T-helper 1 cell (primary cell): Measurements from ENCODE around the gene HS3ST2.
A peak's percentile ranks its signal among the peaks of the same experiment; 100 is the strongest.
"Not testable (repeated sequence)": the region's sequence is repeated elsewhere in the genome, so short reads cannot be mapped to it uniquely, and the experiment has no call there.

ENCODE experiments used
- DNase-seq, 5 donors: peaks; one replicate each; pipeline ENCODE4 v3.0.0-alpha.2; 2012 to 2020

The HS3ST2 gene

DNA sequence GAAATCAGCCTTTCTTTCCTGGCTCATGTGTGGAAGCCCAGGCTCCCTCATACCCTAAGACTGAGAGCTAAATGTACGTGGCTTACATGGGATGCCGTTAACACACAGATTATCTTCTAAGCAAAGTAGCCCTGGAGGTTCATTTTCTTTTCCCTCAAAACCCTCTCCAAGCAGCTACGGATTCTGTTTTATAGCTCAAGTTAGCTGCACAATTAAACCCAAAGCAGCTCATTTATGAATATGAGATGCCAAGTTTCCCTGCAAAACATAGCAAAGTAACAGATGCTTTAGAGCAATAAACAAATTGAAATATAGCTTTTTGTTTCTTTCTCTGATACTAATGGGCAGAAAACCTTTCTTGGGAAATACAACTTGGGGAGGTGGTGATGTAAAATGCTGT is 72.0 kb downstream of the HS3ST2 start:
- no peak for DNase-seq

DNA sequence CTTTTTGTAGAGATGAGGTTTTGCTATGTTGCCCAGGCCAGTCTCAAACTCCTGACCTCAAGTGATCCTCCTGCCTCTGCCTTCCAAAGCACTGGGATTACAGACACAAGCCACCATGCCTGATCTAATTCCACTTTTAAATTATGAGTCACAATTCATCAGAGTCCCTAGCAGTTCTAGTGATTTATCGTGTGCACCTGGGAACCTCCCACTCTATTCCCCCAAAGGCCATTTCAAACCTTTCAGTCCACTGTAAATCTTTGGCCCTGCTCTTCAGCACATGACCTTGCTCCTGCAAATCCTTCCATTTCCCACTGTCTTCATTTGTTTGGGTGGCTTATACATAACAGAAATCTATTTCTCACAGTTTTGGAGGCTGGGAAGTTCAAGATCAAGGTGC is 73.0 kb downstream of the HS3ST2 start:
- DNase-seq: no peak

DNA sequence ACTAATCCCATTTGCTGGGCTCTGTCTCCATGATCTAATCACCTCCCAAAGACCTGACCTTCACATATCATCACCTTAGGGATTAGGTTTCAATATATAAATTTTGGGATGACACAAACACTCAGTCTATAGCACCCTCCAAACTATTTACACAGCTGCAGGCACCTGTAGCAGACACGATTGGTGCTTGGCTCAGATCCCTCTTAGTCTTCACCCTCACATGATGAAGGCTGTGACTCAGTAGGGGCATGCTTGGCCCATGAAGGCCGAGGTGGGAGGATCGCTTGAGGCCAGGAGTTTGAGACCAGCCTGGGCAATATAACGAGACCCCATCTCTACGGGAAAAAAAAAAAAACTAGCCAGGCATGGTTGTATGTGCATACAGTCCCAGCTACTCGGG is 73.5 kb downstream of the HS3ST2 start:
- DNase-seq: no peak

DNA sequence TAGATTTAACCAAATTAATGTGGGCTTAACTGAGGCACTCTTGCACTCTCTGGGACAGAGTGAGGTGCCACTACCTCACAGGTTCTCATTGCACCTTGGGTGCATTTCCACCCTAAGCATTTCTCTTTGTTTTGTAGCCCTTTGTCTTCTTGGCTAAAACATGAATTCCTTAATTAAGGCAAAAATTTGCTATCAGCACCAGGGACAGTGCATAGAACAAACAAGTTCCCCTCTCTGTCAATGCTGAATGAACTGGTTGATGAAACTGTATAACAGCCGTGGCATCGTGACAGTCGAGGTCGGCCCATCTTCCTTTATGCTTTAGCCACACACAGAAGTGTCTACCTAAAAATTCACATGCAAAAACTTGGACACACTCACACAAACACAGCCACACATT is 74.8 kb downstream of the HS3ST2 start:
- DNase-seq: no peak

DNA sequence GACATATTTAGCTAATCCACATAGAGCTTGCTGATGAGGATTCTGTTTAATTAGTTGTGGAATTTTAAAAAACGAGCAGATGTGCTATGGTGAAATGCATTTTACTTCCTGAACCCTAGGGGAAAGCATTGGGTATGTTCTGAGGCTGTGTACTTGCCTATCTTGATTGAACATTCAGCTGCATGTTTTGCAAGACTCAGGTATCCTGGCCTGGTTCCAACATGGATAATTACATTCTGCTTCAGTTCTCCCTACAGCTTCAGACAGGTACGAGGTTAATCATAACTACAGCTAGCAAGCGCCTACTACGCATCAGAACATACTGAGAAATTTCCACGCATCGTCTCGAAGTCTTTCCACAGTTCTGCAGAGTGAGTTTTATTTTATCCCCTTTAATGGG is 77.0 kb downstream of the HS3ST2 start:
- DNase-seq: no peak

DNA sequence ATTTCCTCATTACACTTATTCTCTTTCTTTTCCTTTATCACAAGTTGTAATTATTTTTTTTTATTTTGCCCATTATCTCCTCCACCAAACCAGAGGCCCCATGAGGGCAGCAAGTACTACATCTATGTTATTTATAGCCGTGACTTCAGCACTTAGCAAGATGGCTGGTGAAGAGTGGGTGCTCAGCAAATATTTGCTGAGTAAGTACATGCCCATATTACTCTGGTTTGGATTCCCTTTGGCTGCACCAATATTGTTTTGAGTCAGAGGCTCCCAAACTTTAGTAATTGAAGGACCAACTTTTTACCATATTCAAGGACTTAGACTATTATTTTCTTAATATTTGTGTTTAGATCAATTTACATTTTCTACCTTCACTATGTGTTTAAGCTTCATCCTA is 83.2 kb downstream of the HS3ST2 start:
- DNase-seq: no peak

DNA sequence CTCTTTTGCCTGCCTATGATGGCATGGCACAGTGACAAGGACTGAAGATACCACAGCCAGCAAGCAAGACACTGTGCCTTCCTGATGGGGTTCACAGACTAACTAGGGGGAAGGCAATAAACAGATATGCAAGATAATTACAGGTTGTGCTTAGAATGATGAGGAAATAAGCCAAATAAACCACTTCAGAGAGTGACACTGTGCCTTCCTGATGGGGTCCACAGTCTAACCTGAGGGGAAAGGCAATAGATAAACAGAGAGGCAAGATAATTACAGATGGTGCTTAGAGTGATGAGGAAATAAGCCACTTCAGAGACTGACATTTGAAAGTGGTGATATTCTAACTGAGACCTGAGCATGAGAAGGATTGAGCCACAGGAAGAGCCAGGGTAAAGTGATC is 84.2 kb downstream of the HS3ST2 start:
- no peak for DNase-seq

DNA sequence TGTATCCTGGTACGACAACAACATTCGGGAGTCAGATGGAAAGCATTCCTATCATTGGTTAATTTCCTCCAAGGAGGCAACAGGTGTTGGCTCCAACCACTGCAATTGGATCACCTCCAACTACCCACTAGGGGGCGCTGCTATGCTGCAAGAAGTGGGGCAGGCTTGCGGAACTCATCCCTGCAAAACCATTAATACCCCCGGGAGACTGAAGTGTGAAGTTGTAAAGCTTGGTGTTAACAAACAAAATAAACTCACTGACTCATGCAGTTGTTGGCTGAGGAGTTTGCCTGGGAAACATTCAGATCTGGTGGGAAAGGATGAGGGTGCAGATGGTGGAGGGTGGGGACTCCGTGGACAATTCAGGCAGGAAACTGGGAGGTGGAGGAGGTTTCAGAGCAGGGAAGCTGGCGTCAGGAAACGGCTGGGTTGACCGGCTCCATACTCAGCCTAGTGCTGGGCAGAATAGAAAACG is 84.9 kb downstream of the HS3ST2 start:
- DNase-seq: peak in 2 of 5 donors; percentile 31 to 39

DNA sequence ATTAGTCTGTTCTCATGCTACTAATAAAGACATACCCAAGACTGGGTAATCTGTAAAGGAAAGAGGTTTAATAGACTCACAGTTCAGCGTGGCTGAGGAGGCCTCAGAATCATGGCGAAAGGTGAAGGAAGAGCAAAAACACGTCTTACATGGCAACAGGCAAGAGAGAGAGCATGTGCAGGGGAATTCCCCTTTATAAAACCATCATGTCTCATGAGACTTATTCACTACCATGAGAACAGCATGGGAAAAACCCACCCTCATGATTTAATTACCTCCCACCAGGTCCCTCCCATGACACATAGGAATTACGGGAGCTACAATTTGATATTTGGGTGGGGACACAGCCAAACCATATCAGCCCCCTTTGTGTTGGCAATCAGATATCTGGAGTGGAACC is 85.6 kb downstream of the HS3ST2 start:
- DNase-seq: not testable (repeated sequence)

DNA sequence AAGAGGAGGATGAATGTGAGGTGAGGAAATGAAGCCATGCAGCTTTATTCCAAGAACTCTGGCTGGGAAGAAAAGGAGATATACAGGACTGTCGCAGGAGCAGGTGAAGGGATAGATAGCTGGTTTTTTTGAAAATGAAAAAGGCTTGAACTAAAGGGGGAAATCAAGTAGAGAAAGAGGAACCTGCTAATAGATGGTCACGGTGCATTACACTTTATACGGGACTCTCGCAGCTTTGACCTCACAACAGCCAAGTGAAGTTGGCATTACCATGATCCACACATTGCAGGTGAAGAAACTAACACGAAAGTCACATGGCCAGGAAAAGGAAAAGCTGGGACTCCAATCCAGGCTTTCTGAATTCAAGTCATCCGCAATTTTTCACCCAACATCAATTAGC is 86.9 kb downstream of the HS3ST2 start:
- no peak for DNase-seq

DNA sequence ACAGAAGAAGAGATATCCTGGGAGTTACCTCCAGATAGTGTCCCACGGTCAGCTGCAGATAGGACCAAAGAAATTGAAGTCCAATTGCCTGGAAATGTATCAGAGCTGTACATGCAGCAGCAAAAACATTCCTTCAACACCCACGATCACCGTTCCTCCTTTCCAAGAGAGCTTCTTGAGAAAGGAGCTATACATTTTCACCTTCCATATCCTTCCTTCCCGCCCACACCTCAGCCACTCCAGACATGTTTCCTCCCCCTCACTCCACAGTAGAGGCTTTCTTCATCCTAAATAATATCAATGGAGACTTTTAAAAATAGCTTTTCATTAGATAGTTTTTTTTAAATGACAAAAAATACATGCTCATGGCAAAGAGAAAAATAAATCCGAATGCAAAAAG is 87.6 kb downstream of the HS3ST2 start:
- no peak for DNase-seq

DNA sequence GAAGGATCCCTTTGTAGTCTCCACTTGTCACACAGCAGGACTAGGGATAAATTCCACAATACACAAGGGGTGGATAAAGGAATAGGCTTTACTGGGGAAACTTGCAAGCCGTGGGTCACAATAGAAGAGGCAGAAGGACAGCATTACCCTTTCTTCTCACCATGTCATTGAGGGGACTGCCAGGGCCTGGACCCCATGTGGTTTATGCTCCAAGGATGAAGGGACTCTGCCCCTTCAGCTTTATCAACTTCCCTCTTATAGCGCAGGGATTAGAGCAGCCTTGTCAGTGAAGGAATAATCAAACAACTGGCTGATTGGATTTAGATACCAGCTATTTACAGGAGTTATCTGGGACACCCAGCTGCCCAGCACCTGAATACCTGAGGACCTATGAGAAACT is 89.8 kb downstream of the HS3ST2 start:
- DNase-seq: no peak

DNA sequence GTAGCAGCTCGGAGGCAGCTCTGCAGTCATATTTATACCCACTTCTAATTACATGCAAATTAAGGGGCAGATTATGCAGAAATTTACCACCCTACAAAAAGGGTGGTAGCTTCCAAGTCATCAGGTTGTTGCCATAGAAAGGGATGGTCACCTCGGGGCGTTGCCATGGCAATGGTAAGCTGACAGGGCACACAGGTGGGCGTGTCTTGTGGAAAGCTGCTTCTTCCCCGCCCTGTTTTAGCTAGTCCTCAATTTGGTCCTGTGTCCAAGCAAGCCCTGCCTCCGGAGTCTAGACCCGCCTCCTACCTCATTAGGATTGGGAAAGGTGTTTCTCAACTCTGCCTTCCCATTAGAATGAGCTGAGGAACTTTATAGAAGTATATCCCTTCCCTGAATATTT is 98.7 kb downstream of the HS3ST2 start:
- DNase-seq: no peak

DNA sequence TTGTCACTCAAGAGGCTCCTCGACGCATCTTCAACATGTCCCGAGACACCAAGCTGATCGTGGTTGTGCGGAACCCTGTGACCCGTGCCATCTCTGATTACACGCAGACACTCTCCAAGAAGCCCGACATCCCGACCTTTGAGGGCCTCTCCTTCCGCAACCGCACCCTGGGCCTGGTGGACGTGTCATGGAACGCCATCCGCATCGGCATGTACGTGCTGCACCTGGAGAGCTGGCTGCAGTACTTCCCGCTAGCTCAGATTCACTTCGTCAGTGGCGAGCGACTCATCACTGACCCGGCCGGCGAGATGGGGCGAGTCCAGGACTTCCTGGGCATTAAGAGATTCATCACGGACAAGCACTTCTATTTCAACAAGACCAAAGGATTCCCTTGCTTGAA is 101.0 kb downstream of the HS3ST2 start:
- no peak for DNase-seq

DNA sequence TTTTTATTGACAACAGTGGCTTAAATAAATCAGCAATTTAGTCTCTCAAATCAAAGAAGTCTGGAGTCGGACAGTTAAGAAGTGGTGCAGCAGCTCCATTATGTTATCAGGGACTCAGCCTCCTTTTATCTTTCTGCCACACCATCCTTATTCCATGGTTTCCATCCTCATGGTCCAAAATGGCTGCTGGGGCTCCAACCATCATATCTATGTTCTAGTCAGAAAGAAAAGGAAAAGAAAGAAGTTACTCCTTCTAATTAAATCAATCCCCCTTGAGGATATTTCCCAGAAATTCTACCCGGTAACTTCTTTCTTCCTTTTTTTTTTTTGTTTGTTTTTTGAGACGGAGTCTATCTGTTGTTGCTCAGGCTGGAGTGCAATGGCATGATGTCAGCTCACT is 109.5 kb downstream of the HS3ST2 start:
- DNase-seq: no peak

DNA sequence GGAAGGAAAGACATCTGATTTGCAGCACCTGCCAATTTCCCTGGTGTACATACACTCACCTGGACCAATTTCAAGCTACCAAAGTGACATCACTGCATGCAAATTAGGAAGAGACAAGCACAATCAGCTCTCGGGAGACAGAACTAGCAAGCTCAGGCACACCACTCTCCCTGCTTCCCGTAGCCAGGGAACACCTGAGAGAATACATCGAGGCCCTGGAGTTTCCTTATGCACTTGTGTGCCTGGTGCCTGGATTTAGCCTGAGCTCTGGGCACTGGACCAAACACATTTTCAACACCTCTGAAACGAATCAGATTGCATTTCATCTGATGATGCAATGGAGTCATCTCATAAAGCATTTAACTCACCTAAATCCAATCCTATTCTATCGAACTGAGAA is 110.5 kb downstream of the HS3ST2 start:
- no peak for DNase-seq

DNA sequence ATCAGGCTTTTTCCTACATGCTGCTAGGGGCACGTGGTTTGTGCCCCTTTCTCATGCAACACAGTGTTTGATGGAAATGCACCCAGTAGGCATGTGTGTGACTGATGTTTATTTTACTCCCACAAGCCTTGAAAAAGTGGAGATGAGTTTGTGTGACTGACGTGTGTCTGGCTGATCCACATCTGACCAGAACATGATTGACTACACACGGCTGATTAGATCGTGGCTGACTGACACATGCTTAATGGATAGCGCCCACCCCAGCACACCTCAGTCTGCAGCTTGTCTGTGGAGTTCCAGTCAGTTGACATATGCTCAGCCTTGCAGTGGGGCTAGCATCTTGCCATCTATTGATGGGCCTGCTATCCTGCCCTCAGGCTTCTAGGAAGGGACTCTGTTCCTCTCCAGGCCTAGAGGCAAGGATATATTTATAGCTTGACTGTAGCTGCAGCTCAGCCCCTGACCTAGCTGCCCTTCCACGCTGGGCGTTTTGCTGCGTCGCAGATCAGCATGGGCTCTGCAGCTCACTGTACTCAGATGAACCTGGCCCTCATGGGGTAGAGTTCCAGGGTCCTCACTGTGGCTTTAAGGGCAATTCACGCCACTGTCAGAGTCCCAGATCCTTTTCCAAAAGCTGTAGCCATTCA is 112.3 kb downstream of the HS3ST2 start:
- DNase-seq: no peak

DNA sequence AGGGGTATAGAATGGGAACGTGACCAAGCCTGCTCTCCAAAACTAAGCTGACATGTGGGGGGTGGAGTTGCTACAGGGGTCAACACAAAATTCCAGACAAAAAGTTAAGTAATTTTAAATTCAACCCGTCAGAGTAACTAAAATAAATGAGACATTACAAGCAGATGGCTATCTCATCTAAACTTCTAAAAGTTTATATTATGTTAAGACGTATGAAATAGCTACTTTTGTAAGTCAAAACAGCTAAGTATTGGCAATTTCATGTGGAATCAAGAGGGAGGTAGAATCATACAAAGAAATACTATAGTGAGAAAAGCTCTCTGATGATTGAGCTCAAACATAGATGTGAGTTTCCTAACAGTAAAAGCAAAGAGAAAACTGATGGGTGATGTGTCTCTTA is 113.3 kb downstream of the HS3ST2 start:
- no peak for DNase-seq

DNA sequence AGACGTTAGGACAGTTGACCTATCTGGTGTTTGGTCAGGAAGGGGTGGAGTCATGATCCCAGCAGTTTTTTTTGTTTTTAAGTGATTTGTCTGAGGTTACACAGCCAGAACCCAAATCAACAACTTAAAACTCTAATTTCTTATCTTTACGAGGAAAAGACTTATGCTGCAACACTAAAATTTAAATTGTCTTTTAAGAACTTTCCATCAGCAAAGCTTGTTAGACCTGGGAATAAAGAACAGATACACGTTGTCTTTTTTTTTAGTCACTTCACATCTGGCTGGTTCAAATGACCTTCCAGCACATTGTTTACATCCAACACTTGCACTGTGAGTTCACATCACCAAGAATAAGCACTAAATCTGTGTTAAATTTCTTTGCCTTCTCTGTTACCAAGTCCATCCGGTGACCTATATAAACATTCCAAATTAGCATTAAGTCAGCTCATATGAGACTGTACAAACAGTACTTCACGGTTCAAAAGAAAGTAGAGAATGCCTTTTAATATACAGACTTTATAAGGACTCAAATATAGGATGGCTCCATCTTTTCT is 115.0 kb downstream of the HS3ST2 start:
- no peak for DNase-seq

DNA sequence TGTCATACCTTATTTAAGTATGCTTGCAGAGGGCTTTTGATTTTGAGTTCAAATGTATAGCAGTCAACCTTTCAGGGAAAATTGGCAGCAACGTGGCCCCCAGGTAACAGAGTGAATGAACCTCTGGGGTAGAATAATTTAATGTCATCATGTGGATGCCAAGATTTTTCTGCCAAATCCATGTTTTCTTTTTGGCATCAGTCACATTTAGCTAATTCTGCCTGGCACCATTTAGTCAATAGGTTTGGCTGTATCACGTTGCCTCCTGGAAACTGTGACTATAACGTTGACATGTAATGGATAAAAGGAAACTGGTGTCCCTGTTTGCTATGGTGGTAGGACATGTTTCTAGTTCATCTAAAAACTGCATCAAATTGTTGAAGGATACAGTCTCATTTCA is 115.5 kb downstream of the HS3ST2 start:
- no peak for DNase-seq

DNA sequence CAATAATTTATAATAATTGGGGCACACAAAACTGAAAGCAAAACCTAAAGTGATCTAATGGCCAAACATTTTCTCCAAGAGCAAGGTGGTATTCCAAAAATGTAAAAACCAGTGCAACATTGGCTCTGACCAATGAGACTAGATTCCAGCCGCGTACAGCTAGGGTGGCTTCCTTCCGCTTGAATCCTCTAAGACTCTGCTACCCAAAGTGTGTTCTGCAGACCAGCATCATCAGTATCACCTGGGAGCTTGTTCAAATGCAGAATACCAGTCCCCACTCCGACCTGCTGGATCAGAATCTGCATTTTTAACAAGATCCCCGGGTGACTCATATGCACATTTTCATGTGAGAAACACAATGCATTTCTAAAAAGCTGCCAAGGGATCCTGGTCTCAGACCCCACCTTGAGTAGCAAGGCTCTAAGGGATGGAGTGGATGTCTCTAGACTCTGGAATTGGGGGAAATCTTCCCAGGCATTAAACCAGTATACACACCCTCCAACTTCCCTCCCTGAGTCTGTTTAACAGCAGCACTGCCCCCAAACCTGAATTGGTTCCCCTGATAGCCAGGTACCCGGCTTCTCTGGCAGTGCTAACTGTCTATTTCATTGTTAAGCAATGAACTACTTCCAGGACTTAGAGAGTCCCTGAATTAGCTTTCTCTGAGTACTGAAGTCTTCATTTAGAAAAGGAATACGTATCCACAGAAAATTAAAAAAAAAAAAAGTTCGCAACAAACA is 118.2 kb downstream of the HS3ST2 start:
- DNase-seq: no peak

DNA sequence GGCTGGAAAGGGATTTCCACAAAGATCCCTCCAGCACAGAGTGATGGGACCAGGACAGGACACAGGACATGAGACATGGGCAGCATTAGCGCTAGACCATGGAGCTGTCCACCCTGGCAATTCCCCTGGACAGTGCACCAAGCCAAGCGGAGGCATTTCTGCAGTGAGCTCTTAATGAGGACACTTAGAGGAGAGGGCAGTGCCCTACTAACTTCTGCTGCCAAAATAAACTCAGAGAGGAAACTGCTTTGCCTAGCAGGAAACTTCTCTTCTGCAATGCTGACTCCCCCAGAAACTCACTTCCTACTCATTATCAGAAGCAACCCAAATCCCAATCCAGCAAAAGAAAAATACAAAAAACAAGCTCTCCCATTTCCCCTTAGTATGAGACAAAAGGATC is 119.2 kb downstream of the HS3ST2 start:
- no peak for DNase-seq

DNA sequence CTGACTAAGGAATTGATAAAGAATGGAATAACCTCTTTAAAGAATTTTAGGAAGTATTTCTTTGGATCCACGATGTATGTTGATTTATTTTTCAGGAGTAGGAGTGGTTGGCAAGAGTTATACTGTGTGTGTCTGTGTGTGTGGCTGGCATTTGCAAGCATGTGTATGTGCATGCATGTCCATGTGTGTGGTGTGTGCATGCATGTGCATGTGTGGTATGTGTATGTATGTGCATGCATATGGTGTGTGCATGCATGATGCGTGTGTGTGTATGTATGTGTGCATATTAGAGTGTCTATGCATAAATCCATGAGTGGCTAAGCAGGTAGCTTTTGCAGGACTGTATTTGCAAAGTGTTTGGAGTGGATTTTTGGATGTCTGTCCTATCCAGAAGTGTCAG is 120.8 kb downstream of the HS3ST2 start:
- no peak for DNase-seq

DNA sequence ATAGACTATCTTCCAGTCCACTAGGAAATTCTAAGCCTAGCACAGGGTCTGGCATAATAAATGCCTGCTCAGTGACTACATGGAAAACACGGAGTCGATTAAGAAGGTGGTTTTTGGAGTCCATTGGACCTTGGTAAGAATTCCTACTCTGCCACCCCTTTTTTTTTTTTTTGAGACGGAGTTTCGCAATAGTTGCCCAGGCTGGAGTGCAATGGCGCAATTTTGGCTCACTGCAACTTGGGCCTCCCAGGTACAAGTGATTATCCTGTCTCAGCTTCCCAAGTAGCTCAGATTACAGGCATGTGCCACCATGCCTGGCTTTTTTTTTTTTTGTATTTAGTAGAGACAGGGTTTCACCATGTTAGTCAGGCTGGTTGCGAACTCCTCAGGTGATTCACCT is 123.2 kb downstream of the HS3ST2 start:
- no peak for DNase-seq

DNA sequence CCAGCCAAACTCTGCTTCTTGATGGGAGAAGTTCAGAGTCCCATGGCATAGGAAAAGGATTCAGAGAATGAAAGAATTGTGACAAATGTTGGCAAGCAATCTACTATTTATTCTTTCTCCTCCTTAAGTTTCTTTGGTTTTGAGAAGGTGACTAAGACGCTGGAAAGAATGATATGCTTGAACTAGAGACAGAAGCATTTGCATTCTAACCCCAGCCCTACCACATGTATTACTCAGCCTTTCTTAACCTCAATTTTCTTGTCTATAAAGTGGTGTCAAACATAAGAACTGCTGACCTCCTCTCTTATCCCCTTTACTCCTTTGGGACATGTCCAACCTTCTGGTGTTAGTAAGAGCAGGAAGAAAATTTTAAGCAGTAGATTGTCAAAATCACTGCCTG is 124.7 kb downstream of the HS3ST2 start:
- DNase-seq: no peak
